Esophagus (tissue), 2 donors: ENCODE results near the gene TRMT44. TPM values are rescaled to one million over a fixed set of nuclear protein-coding genes. Genes with fewer than 3 reads are reported as not detected.

Experiments used
- H3K27ac ChIP-seq, 2 donors: one replicate each; pipeline ENCODE4 v1.5.1; 2013; ENCODE audit warnings: low read depth in 2 of 2, mild to moderate bottlenecking in 2 of 2, inconsistent platforms in 1 of 2, low read length in 1 of 2, moderate library complexity in 1 of 2
- H3K27me3 ChIP-seq, 2 donors: one replicate each; pipeline ENCODE4 v1.6.1; 2013; ENCODE audit warnings: low read length in 2 of 2, control low read depth in 1 of 2, mild to moderate bottlenecking in 1 of 2; ENCODE audit not compliant: insufficient read depth in 2 of 2, control insufficient read depth in 1 of 2
- H3K36me3 ChIP-seq, 2 donors: one replicate each; pipeline ENCODE4 v1.6.1; 2013; ENCODE audit warnings: low read length in 1 of 2; ENCODE audit not compliant: control insufficient read depth in 2 of 2, insufficient read depth in 2 of 2
- H3K4me1 ChIP-seq, 2 donors: one replicate each; pipeline ENCODE4 v1.6.1; 2013; ENCODE audit warnings: low read length in 1 of 2; ENCODE audit not compliant: control insufficient read depth in 2 of 2, insufficient read depth in 2 of 2
- H3K4me3 ChIP-seq, 2 donors: one replicate each; pipeline ENCODE4 v1.5.1; 2013; ENCODE audit warnings: low read length in 2 of 2, mild to moderate bottlenecking in 2 of 2, low read depth in 1 of 2, moderate library complexity in 1 of 2
- H3K9me3 ChIP-seq, 2 donors: one replicate each; pipeline ENCODE4 v1.6.1; 2013; ENCODE audit warnings: mild to moderate bottlenecking in 2 of 2, low read depth in 1 of 2, low read length in 1 of 2, moderate library complexity in 1 of 2; ENCODE audit not compliant: control insufficient read depth in 2 of 2, insufficient read depth in 1 of 2
- WGBS, 2 donors: extraction: QIAGEN DNeasy Blood & Tissue Kit; methylation state at CpG; one replicate each; pipeline ENCODE4 v1.1.7; 2013; 5-methylcytosine and 5-hydroxymethylcytosine counted together
- polyA plus RNA-seq, 2 donors: library from polyadenylated mRNA; stranded (reverse); fragments of 200-250 nt; gene quantifications; one replicate each; pipeline ENCODE4 v1.2.3, GENCODE V29; 2013
- donor health status: healthy with polysubstance abuse.
- donor health status: Bipolar disorder and iron deficiency.

Gene TRMT44
- polyA plus RNA-seq, 2 donors, result 15.6 to 17.2 TPM

GRCh38 chr4:8396762-8397406, 43.7 kb upstream of the TRMT44 start:
- Histone ChIP-seq H3K27ac (no peak overlapping the region), H3K27me3 (no peaks in the 10 kb centered on the region), H3K4me1 (peaks cover 5 to 10% of the 10 kb centered on the region in 2 donors), H3K9me3 (no peaks in the 10 kb centered on the region), H3K4me3 (no peak overlapping the region), H3K36me3 (peaks cover 7 to 38% of the 10 kb centered on the region in 2 donors)
- 94 to 95% methylated on average over 27 of the region's 27 CpGs for WGBS, 2 donors

GRCh38 chr4:8398347-8398746, 42.2 kb upstream of the TRMT44 start:
- peaks cover 5 to 15% of the 10 kb centered on the region in 2 donors for H3K4me1 ChIP-seq
- WGBS, 2 donors, result 92 to 95% methylated on average over 9 of the region's 9 CpGs
- no peak overlapping the region for H3K27ac ChIP-seq
- no peaks in the 10 kb centered on the region for H3K9me3 ChIP-seq
- no peaks in the 10 kb centered on the region for H3K27me3 ChIP-seq
- H3K36me3 ChIP-seq, result peaks cover 7 to 32% of the 10 kb centered on the region in 2 donors
- no peak overlapping the region for H3K4me3 ChIP-seq

DNA sequence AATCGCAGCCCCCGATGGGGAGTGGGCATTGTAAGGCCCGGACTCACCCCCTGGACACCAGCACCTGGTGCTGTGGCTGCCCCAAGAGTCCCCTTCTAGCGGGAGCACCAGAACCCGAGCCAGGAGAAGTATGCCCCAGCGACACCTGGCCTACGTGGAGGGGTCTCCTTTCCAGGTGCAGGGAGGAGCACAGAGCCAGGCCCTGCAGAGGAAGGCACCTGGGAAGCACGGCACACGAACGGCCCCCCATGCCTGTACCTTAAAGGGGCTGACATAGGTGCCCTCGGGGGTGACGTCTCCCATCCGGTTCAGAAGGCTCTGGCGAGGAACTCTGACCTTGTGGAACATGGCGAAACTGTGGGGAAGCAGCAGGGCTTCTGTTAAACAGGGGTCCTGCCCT, 41.3 kb upstream of the TRMT44 start:
- Histone ChIP-seq H3K4me3 (no peak overlapping the region), H3K27me3 (no peaks in the 10 kb centered on the region), H3K27ac (no peak overlapping the region), H3K9me3 (no peaks in the 10 kb centered on the region), H3K4me1 (peaks cover 5 to 12% of the 10 kb centered on the region in 2 donors), H3K36me3 (peaks cover 7 to 38% of the 10 kb centered on the region in 2 donors)
- WGBS, 2 donors, result 87 to 94% methylated on average over 14 to 15 of the region's 15 CpGs

- H3K36me3 ChIP-seq, result peaks cover 21 to 46% of the 10 kb centered on the region in 2 donors
- H3K27ac ChIP-seq, result peak overlapping the region in 1 of 2 donors; percentile 54
- no peak overlapping the region for H3K4me3 ChIP-seq
- H3K4me1 ChIP-seq, result peaks cover 3 to 6% of the 10 kb centered on the region in 2 donors
- WGBS, 2 donors, result 84 to 86% methylated on average over 13 of the region's 13 CpGs
- H3K9me3 ChIP-seq, result no peaks in the 10 kb centered on the region
- H3K27me3 ChIP-seq, result no peaks in the 10 kb centered on the region
Measured at GRCh38 chr4:8400632-8401325, 39.8 kb upstream of the TRMT44 start.

GRCh38 chr4:8401665-8402064, 38.9 kb upstream of the TRMT44 start:
- Histone ChIP-seq H3K9me3 (no peaks in the 10 kb centered on the region), H3K4me1 (peaks cover 3 to 6% of the 10 kb centered on the region in 2 donors), H3K36me3 (peaks cover 23 to 45% of the 10 kb centered on the region in 2 donors), H3K27ac (peak overlapping the region in 1 of 2 donors; percentile 54), H3K27me3 (no peaks in the 10 kb centered on the region), H3K4me3 (no peak overlapping the region)
- WGBS, 2 donors, result 89 to 95% methylated on average over 10 of the region's 10 CpGs

DNA sequence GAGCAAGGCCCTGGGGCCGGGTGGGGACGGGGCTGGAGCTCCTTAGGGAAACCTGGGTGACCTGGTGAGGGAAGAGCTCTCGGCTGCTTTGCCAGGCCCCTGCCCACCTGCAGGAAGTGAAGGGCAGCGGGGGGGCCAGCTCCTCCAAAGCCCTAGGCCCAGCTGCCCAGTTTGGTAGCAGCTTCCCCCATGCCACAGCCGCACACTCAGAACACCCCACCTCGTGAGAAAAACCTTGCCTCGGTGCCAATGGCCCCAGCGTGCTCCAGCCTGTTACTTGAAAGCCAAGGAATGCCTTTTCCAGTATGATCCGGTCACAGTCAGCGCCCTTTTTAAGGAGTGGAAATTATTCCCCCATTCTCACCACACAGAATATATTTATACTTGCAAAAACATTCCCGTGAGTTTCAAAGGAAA, 38.4 kb upstream of the TRMT44 start:
- peaks cover 23 to 43% of the 10 kb centered on the region in 2 donors for H3K36me3 ChIP-seq
- peak overlapping the region in 1 of 2 donors; percentile 54 for H3K27ac ChIP-seq
- H3K4me1 ChIP-seq, result peaks cover 3 to 6% of the 10 kb centered on the region in 2 donors
- H3K27me3 ChIP-seq, result no peaks in the 10 kb centered on the region
- H3K9me3 ChIP-seq, result no peaks in the 10 kb centered on the region
- no peak overlapping the region for H3K4me3 ChIP-seq
- 43 to 57% methylated on average over 11 of the region's 11 CpGs for WGBS, 2 donors

GRCh38 chr4:8402640-8403039, 37.9 kb upstream of the TRMT44 start:
- 68 to 72% methylated on average over 14 of the region's 14 CpGs for WGBS, 2 donors
- Histone ChIP-seq H3K36me3 (peaks cover 23 to 39% of the 10 kb centered on the region in 2 donors), H3K4me3 (no peak overlapping the region), H3K27ac (peak overlapping the region in 1 of 2 donors; percentile 70), H3K4me1 (peaks cover 3 to 6% of the 10 kb centered on the region in 2 donors), H3K9me3 (no peaks in the 10 kb centered on the region), H3K27me3 (no peaks in the 10 kb centered on the region)

DNA sequence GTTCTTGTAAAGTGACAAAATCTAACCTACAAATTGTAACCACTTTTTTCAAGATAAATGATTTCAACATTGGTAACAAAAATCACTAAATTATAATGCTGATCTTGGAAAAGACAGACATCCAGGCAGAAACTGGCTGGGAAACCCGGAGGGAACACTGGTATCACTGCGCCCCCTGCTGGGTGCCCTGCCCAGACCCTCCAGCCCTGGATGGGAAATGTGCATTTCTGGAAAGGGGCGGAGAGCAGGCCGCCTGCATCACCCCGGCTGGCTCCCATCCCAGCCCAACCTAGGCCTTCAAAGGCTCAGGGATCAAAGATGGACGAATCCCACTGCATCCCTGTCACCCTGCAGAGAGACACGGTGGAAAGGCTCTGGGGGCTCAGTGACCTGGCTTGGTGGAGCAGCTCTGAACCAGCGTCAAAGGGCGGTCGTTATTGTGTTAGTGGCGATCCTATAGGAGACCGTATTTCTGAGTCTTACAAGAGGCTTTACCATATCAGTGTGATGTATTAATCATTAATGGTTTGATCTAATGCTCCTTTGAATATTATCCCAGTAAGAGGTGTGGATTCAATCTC, 37.3 kb upstream of the TRMT44 start:
- Histone ChIP-seq H3K27me3 (no peaks in the 10 kb centered on the region), H3K36me3 (peaks cover 23 to 42% of the 10 kb centered on the region in 2 donors), H3K27ac (peak overlapping the region in 1 of 2 donors; percentile 16), H3K9me3 (no peaks in the 10 kb centered on the region), H3K4me1 (peaks cover 3 to 6% of the 10 kb centered on the region in 2 donors), H3K4me3 (no peak overlapping the region)
- 42 to 45% methylated on average over 12 of the region's 12 CpGs for WGBS, 2 donors

GRCh38 chr4:8403976-8404375, 36.6 kb upstream of the TRMT44 start:
- H3K27me3 ChIP-seq, result no peaks in the 10 kb centered on the region
- H3K27ac ChIP-seq, result no peak overlapping the region
- H3K4me1 ChIP-seq, result peaks cover 3 to 6% of the 10 kb centered on the region in 2 donors
- WGBS, 2 donors, result 74 to 81% methylated on average over 13 of the region's 13 CpGs
- H3K36me3 ChIP-seq, result peaks cover 23 to 41% of the 10 kb centered on the region in 2 donors
- H3K9me3 ChIP-seq, result no peaks in the 10 kb centered on the region
- no peak overlapping the region for H3K4me3 ChIP-seq
